Testis (tissue), 2 donors: ENCODE measurements around the gene KPTN.

Experiments
- POLR2A ChIP-seq: fragments of 450-650 bp; IDR thresholded peaks from one replicate; pipeline ENCODE4 v1.6.1; 2017; ENCODE audit warnings: antibody characterized with exemption, mild to moderate bottlenecking, moderate library complexity
- TF ChIP-seq, protein P1 (sequence below), 3 experiments: fragments of 450-650 bp in 2 of 3; fragments of 200-600 bp in 1 of 3; sonication (generic) in 1 of 3; IDR thresholded peaks; one replicate each; pipeline ENCODE4 v1.5.1; 2016 to 2019; ENCODE audit warnings: antibody characterized with exemption in 3 of 3, mild to moderate bottlenecking in 2 of 3, moderate library complexity in 1 of 3

GRCh38 chr19:47512948-47513319 is 28.9 kb upstream of the KPTN start:
- TF ChIP-seq POLR2A: no peak
- TF ChIP-seq, protein P1, sequence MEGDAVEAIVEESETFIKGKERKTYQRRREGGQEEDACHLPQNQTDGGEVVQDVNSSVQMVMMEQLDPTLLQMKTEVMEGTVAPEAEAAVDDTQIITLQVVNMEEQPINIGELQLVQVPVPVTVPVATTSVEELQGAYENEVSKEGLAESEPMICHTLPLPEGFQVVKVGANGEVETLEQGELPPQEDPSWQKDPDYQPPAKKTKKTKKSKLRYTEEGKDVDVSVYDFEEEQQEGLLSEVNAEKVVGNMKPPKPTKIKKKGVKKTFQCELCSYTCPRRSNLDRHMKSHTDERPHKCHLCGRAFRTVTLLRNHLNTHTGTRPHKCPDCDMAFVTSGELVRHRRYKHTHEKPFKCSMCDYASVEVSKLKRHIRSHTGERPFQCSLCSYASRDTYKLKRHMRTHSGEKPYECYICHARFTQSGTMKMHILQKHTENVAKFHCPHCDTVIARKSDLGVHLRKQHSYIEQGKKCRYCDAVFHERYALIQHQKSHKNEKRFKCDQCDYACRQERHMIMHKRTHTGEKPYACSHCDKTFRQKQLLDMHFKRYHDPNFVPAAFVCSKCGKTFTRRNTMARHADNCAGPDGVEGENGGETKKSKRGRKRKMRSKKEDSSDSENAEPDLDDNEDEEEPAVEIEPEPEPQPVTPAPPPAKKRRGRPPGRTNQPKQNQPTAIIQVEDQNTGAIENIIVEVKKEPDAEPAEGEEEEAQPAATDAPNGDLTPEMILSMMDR (IDR thresholded peaks at IDR 0.05): no peak
